Left lobe of liver (tissue), 2 donors: Measurements from ENCODE around the gene ZNF784. TPM values are rescaled to one million over a fixed set of nuclear protein-coding genes. Genes with fewer than 3 reads are reported as not detected.

Experiments
- ATAC-seq: fragments of 200-7000 bp; cut with Tn5 transposase; one replicate; pipeline ENCODE4 v1.9.1; 2020; ENCODE audit warnings: mild to moderate bottlenecking, moderate library complexity
- DNase-seq: peaks from one replicate; pipeline ENCODE4 v3.0.0-alpha.2; 2020; ENCODE audit warnings: low spot score
- total RNA-seq: library from RNA; stranded (reverse); gene quantifications from one replicate; pipeline ENCODE4 v1.2.1, GENCODE V29; 2021
- donor health status: DM: no; HTN: no; CAD: no; lungs with moderate emphysema.
- donor health status: DM: no; HTN: yes; CAD: no.

The ZNF784 gene
- total RNA-seq, result 5.3 TPM

- peak; percentile 92 for DNase-seq
- ATAC-seq, result peak; percentile 93
Observed at GRCh38 chr19:55624109-55625003, at the start of gene ZNF784. Gene ZNF784, minus strand, starts transcription at chr19:55624566. Its CDS starts 5 bp downstream, at chr19:55624561.

DNA sequence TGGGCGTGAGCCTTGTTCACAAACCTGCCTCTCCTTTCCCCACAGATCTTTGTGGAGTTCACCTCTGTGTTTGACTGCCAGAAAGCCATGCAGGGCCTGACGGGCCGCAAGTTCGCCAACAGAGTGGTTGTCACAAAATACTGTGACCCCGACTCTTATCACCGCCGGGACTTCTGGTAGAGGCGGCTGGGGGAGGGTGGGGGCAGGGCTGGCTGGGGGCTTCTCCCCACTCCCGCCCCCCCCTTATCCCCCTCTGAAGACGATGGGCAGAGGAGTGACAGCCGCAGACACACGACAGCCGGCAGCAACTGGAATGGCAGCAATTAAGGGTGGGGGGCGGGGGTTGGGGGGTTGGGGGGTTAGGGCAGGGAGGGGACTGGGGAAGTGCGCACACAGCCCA, 49.5 kb upstream of the ZNF784 start:
- DNase-seq, result no peak
- ATAC-seq, result no peak

GRCh38 chr19:55673465-55673864, 49.1 kb upstream of the ZNF784 start:
- no peak for DNase-seq
- no peak for ATAC-seq

- no peak for DNase-seq
- no peak for ATAC-seq
Observed at GRCh38 chr19:55672418-55672817, 48.1 kb upstream of the ZNF784 start.

DNA sequence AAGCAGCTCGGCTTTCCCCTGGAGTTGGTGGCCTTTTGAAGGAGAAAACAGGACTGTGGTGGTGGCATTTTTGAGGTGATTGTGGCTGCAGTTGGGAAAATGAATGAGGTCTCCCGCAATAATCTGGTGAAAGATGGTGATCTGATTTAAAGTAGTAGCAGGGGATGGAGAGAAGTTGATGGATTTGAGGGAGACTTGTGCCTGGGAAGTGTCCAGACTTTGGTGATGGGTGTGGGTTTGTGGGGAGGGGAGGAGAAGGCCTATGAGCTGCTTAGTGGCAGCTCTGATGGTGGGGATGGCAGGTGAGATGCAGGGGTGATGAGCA, 46.6 kb upstream of the ZNF784 start:
- ATAC-seq (no peak), DNase-seq (no peak)

- ATAC-seq, result no peak
- DNase-seq, result peak; percentile 68
Observed at GRCh38 chr19:55670280-55671053, 46.1 kb upstream of the ZNF784 start.

- ATAC-seq (no peak), DNase-seq (no peak)
Observed at GRCh38 chr19:55669418-55670279, 45.3 kb upstream of the ZNF784 start.

- ATAC-seq (no peak), DNase-seq (no peak)
Observed at GRCh38 chr19:55668603-55669348, 44.4 kb upstream of the ZNF784 start.

DNA sequence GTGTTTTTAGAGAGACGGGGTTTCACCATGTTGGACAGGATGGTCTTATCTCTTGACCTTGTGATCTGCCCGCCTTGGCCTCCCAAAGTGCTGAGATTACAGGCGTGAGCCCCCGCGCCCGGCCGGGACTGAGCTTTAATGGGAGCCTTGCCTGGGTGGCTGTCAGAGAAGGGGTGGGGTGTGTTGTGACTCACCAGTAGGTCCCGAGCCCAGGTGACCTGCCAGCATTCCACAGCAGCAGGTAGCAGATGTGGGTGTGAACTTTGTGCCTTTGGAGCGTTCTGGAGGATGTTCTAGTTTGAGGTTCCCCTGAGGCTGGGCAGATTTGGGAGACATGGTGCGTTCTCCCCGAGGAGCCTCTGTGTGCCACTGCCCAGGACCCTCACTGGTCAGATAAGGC, 43.6 kb upstream of the ZNF784 start:
- no peak for ATAC-seq
- DNase-seq, result no peak

DNA sequence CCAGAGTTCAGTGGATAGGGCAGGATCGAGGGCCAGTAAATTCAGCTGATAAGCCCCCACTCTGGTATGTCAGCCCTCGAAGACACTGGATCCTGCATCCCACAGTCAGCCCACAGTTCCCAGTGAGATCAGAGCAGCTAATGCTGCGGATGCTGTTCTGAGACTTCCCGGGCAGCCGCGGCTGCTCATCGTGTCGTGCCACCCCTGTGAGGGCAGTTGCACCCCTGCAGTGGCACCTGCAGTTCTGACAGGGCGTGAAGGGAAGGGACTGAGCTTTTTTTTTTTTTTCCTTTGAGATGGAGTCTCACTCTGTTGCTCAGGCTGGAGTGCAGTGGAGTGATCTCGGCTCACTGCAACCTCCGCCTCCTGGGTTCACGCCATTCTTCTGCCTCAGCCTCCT, 43.1 kb upstream of the ZNF784 start:
- DNase-seq (no peak), ATAC-seq (no peak)

DNA sequence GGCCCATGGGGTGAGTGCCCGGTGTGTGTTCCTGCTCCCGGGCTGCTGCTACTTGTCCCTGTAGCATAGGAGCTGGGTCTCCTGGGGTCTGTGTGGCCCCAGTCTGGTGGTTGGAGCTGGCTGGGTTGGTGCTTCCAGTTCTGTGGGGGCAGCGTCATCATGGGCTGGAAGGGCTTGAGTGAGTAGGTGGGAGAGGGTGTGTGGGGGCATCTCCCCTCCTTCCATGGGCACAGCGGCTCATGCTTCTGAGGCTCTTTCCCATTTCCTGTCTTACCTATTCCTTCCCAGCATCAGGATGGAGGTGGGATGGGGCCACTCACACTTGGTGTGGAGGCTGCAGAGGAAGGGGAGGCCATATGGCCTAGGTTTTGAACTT, 42.6 kb upstream of the ZNF784 start:
- no peak for ATAC-seq
- no peak for DNase-seq

DNA sequence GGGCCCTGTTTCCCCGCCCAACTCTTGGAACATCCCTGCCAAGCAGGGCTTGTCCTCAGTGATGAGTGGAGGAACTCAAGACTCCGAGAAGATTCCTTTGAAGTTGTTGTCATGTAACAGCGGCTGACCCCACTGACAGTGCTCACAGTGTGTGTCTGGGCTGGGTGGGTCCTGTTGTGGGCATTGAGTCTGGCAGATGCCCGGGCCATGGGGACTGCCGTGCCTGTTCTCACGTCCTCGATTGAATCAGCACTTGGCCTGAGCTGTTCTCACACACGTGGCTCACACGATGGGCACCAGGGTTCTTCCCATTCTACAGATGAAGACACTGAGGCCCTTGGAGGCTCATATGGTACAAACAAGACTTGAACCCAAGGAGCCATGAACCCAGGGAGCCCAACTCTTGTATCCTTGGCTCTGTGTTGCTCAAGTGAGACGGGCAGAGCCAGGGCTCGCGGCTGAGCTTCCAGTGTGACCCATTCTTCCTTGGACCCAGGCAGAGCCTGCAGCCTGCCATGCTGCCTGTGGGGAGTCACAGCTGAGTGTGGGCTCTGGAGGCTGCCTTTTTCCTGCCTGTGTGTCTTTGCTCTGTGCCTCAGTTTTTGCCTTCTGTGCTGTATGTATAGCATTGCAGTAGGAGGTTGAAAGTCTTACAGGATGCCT, 42.1 kb upstream of the ZNF784 start:
- DNase-seq, result no peak

DNA sequence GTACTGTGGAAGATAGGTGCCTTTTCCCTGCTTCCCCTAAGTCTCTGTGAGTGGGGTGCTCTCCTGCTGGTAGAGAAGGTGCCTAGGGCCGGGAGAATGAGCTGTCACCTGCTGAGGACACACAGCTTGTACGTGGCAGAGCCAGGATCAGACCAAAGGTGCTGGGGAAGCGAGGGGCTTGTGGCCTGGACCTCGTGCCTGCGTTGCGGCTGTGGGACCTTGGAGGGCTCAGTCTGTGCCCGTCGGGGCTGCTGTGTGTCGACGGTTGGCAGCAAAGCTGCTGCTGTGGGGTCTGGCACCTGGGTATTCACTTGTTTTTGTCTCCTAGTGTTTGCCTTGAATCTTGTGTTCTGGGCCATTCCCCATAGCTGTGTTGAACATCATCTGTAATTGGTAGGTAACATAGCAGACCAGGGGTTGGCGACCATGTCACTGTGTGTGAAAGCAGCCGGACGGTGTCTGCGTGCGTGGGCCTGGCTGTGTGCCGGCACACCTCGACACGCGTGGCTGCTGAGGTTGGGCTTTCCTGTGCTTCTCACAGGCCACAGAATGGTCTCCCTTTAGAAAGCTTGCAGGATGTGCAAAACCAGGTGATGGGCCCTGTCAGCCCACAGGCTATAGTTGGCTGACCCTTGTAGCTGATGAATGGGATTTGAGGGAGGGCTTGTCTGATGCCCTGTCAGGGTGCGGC, 39.6 kb upstream of the ZNF784 start:
- no peak for DNase-seq

More for the DNA sequence above, 42.1 kb upstream of the ZNF784 start:
- no peak for ATAC-seq

DNA sequence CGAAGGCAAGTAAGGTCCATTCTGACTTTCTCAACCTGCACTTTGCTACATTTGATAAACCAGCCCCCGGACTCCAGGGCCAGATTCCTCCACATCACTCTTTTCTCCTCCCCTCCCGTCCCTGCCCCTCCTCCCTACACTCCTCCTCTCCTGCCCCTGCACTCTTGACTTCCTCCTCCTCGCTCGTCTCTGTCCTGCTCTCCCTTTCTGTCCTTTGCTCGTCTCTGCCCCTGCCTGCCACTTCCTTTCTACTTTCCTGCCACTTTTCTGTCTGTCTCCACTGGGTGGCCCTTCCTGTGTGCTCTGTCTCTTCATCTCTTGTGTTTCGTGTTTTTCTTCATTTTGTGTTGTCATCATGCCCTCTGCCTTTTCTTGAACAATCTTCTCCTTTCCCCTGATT, 37.5 kb upstream of the ZNF784 start:
- ATAC-seq (no peak), DNase-seq (no peak)

More for the DNA sequence above, 39.6 kb upstream of the ZNF784 start:
- ATAC-seq, result no peak

- ATAC-seq (no peak), DNase-seq (no peak)
Observed at GRCh38 chr19:55660991-55661390, 36.6 kb upstream of the ZNF784 start.

GRCh38 chr19:55660404-55660803, 36.0 kb upstream of the ZNF784 start:
- no peak for ATAC-seq
- DNase-seq, result no peak

GRCh38 chr19:55659822-55660221, 35.5 kb upstream of the ZNF784 start:
- no peak for ATAC-seq
- no peak for DNase-seq

- no peak for ATAC-seq
Observed at GRCh38 chr19:55658846-55659459, 34.6 kb upstream of the ZNF784 start.

More at GRCh38 chr19:55658846-55659459, 34.6 kb upstream of the ZNF784 start:
- no peak for DNase-seq
